Body of pancreas (tissue), 4 donors: ENCODE measurements around the gene CNTLN. TPM values are rescaled to one million over a fixed set of nuclear protein-coding genes. Genes with fewer than 3 reads are reported as not detected.

Source experiments
- ATAC-seq: fragments of 150-250 bp; one replicate; pipeline ENCODE4 v1.9.1; 2016
- DNase-seq, 4 donors: peaks; one replicate each; pipeline ENCODE4 v3.0.0-alpha.2; 2019
- H3K27ac ChIP-seq, 4 donors: fragments of 200-600 bp; sonication (generic); 1 replicate in 3 of 4; 2 replicates in 1 of 4; pipeline versions ENCODE4 v1.5.1 to v1.6.1; 2016 to 2019; ENCODE audit warnings: mild to moderate bottlenecking in 1 of 4, mixed read lengths in 1 of 4, moderate library complexity in 1 of 4
- H3K27me3 ChIP-seq, 2 donors: fragments of 200-600 bp; sonication (generic); one replicate each; pipeline ENCODE4 v1.6.0; 2016; ENCODE audit warnings: mild to moderate bottlenecking in 1 of 2
- H3K36me3 ChIP-seq, 2 donors: fragments of 200-600 bp; sonication (generic); replicated peaks in 1 of 2; 2 replicates each; pipeline ENCODE4 v1.5.1; 2016; ENCODE audit warnings: low read depth in 2 of 2; ENCODE audit not compliant: insufficient read depth in 1 of 2
- H3K4me1 ChIP-seq: fragments of 200-600 bp; sonication (generic); one replicate; pipeline ENCODE4 v1.6.0; 2016
- H3K4me3 ChIP-seq, 2 donors: fragments of 200-600 bp; sonication (generic); 1 replicate in 1 of 2; 2 replicates in 1 of 2; pipeline ENCODE4 v1.5.1; 2016 to 2019
- H3K9me3 ChIP-seq, 3 donors: fragments of 200-600 bp; sonication (generic); 1 replicate in 2 of 3; 2 replicates in 1 of 3; pipeline ENCODE4 v1.5.1; 2016
- POLR2A ChIP-seq, 3 donors: fragments of 450-650 bp; IDR thresholded peaks; one replicate each; pipeline ENCODE4 v1.6.1; 2016; ENCODE audit warnings: antibody characterized with exemption in 3 of 3, mild to moderate bottlenecking in 2 of 3
- WGBS, 2 donors: methylation state at CpG; one replicate each; pipeline ENCODE4 v1.1.5; 2017; 5-methylcytosine and 5-hydroxymethylcytosine counted together
- intact Hi-C: fragments of 100-400 bp; cut with DNase I; formaldehyde crosslinking; loops from one replicate; pipeline ENCODE4 v1.15.1; 2023
- total RNA-seq, 2 donors: library from RNA; depleted of rRNA; stranded (reverse); fragments of >200 nt; gene quantifications; one replicate each; pipeline ENCODE4 v1.1.0, GENCODE V29; 2016
- TF ChIP-seq, protein P1 (sequence below), 7 experiments: fragments of 450-650 bp in 4 of 7; fragments of 200-600 bp in 3 of 7; sonication (generic) in 3 of 7; IDR thresholded peaks; one replicate each; pipeline ENCODE4 v1.5.1; 2016 to 2019; ENCODE audit warnings: antibody characterized with exemption in 7 of 7

The CNTLN gene
- total RNA-seq, 2 donors from 2014 or later = 7.3 to 11.2 TPM

DNA sequence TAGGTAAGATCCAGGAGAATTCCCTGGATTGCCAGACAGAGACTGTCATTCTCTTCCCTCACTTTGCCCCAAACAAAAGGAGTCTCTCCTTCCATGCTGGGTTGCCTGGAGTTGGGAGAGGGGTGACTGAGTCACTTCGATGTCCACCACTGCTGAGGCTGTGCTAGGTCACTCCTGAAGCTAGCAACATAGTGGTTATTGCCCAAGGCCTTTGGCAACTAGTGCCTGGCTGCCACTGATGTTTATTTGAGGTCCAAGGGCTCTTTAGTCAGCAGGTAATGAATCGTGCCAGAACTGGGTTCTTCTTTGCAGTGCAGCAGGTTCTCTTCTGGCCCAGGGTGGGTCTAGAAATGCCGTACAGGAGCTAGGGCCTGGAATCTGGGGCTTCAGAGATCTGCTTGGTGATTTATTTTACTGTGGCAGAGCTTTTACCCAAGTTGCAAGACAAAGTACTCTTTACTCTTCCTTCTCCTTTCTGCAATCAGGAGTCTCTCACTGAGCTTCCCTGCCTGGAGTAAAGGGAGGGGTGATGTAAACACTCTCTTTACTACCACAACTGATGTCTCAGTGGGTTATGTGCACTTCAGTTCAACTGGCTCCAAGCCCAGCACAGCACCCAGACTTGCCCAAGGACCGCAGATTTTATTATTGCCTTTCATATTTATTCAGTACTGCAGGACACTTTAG, 288.3 kb downstream of the CNTLN start:
- Histone ChIP-seq H3K36me3 (no peaks in the 10 kb centered on the region), H3K4me1 (no peaks in the 10 kb centered on the region), H3K9me3 (no peaks in the 10 kb centered on the region), H3K27ac (no peak overlapping the region), H3K27me3 (no peaks in the 10 kb centered on the region), H3K4me3 (no peak overlapping the region)
- intact Hi-C loops = no loop called here
- 85 to 92% methylated on average over 4 of the region's 4 CpGs for WGBS, 2 donors
- TF ChIP-seq, protein P1, sequence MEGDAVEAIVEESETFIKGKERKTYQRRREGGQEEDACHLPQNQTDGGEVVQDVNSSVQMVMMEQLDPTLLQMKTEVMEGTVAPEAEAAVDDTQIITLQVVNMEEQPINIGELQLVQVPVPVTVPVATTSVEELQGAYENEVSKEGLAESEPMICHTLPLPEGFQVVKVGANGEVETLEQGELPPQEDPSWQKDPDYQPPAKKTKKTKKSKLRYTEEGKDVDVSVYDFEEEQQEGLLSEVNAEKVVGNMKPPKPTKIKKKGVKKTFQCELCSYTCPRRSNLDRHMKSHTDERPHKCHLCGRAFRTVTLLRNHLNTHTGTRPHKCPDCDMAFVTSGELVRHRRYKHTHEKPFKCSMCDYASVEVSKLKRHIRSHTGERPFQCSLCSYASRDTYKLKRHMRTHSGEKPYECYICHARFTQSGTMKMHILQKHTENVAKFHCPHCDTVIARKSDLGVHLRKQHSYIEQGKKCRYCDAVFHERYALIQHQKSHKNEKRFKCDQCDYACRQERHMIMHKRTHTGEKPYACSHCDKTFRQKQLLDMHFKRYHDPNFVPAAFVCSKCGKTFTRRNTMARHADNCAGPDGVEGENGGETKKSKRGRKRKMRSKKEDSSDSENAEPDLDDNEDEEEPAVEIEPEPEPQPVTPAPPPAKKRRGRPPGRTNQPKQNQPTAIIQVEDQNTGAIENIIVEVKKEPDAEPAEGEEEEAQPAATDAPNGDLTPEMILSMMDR (IDR thresholded peaks at IDR 0.05) = no peak
- TF ChIP-seq POLR2A (IDR thresholded peaks at IDR 0.05) = no peak
- no peak for DNase-seq
- ATAC-seq = no peak

DNA sequence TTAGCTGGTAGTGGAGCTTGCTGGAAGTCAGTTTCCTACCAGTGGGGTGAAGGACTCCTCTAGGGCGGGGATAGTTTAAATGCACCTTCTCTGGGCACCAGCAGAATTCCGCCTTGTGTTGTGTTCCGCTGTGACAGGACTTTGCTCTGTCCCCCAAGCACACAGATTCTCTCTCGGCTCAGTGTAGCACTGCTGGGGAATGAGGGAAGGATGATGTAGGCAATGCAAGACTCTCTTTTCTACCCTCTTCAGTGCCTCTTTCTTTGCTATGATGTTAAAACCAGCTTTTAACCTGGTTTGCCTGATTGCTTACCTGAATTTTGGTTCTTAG, 288.8 kb downstream of the CNTLN start:
- H3K27me3 ChIP-seq = no peaks in the 10 kb centered on the region
- no peak for TF ChIP-seq POLR2A (IDR thresholded peaks at IDR 0.05)
- TF ChIP-seq, protein P1 (IDR thresholded peaks at IDR 0.05) = no peak
- H3K9me3 ChIP-seq = no peaks in the 10 kb centered on the region
- H3K27ac ChIP-seq = no peak overlapping the region
- 93 to 96% methylated on average over 4 of the region's 4 CpGs for WGBS, 2 donors
- no peak overlapping the region for H3K4me3 ChIP-seq
- DNase-seq (no peak), ATAC-seq (no peak)
- H3K4me1 ChIP-seq = no peaks in the 10 kb centered on the region
- intact Hi-C loops = no loop called here
- no peaks in the 10 kb centered on the region for H3K36me3 ChIP-seq

DNA sequence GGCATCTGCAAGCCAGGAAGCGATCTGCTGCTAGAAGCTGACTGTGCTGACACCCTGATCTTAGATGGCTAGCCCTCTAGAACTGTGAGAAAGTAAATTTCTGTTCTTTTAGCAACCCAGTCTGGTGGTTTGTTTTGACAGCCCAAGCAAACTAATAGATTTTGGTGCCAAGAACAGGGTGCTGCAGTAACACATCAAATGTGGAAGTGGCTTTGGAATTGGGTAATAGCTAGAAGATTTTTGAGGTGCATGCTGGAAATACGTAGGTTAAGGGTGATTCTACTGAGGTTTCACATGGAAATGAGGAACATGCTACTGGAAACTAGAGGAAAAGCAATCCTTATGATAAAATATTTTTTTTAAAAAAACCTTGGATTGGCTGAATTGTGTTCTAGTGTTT, 290.5 kb downstream of the CNTLN start:
- intact Hi-C loops = no loop called here

DNA sequence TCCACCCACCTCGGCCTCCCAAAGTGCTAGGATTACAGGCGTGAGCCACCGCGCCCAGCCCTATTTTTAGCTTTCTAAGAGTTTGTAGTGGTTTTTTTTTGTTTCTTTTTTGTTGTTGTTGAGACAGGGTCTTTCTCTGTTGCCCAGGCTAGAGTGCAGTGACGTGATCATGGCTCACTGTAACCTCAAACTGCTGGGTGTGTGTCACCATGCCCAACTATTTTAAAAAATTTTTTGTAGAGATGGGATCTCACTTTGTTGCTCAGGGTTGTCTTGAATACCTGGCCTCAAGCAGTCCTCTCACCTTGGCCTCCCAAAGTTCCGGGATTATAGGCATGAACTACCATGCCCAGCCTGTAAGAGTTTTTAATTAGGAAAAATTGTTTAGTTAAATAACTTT, 298.7 kb downstream of the CNTLN start:
- no peak for ATAC-seq
- WGBS, 2 donors = 93 to 95% methylated on average over 6 of the region's 6 CpGs
- Histone ChIP-seq H3K27ac (no peak overlapping the region), H3K4me3 (no peak overlapping the region), H3K4me1 (no peaks in the 10 kb centered on the region), H3K27me3 (no peaks in the 10 kb centered on the region), H3K36me3 (no peaks in the 10 kb centered on the region), H3K9me3 (no peaks in the 10 kb centered on the region)
- TF ChIP-seq, protein P1 (IDR thresholded peaks at IDR 0.05) = no peak
- TF ChIP-seq POLR2A (IDR thresholded peaks at IDR 0.05) = no peak
- DNase-seq = no peak
- intact Hi-C loops = no loop called here

More for the DNA sequence above, 290.5 kb downstream of the CNTLN start:
- no peaks in the 10 kb centered on the region for H3K9me3 ChIP-seq
- H3K27ac ChIP-seq = no peak overlapping the region
- 78 to 90% methylated on average over 2 of the region's 2 CpGs for WGBS, 2 donors
- DNase-seq (no peak), ATAC-seq (no peak)
- no peaks in the 10 kb centered on the region for H3K27me3 ChIP-seq
- no peaks in the 10 kb centered on the region for H3K36me3 ChIP-seq
- TF ChIP-seq, protein P1 (IDR thresholded peaks at IDR 0.05) = no peak
- no peak for TF ChIP-seq POLR2A (IDR thresholded peaks at IDR 0.05)
- H3K4me1 ChIP-seq = no peaks in the 10 kb centered on the region
- no peak overlapping the region for H3K4me3 ChIP-seq

DNA sequence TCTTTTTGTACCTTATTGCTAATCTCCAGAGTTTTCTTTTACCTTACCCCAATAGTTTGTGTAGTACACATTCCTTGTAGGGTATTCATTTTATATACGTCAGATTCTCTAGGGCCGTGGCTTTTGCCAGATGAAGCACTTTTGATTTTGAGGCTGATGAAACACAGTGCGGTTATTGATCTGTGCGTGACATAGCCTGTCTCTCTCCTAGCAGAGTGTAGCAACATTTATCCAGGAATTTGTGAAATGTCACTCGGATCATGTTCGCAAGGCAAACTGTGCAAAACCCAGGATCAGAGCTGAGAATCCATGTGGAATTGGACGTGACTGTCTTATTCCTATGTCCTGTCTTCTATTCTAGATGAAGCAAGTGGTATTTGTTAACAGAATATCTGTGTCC, 302.0 kb downstream of the CNTLN start:
- peaks cover 0 to 3% (median 0%) of the 10 kb centered on the region in 3 donors for H3K9me3 ChIP-seq
- no peak overlapping the region for H3K4me3 ChIP-seq
- no peaks in the 10 kb centered on the region for H3K27me3 ChIP-seq
- no peak for DNase-seq
- no peaks in the 10 kb centered on the region for H3K4me1 ChIP-seq
- H3K27ac ChIP-seq = no peak overlapping the region
- H3K36me3 ChIP-seq = no peaks in the 10 kb centered on the region
- WGBS, 2 donors = 85 to 88% methylated on average over 7 of the region's 7 CpGs
- no peak for TF ChIP-seq POLR2A (IDR thresholded peaks at IDR 0.05)
- TF ChIP-seq, protein P1 (IDR thresholded peaks at IDR 0.05) = no peak
- intact Hi-C loops = no loop called here
- no peak for ATAC-seq
